Measurements from ENCODE around the gene AP3D1. TPM values are rescaled to one million over a fixed set of nuclear protein-coding genes. Genes with fewer than 3 reads are reported as not detected.

AP3D1 gene
- total and polyA plus RNA-seq, 7 donors, result 51.5 to 120 (median 81.3) TPM

DNA sequence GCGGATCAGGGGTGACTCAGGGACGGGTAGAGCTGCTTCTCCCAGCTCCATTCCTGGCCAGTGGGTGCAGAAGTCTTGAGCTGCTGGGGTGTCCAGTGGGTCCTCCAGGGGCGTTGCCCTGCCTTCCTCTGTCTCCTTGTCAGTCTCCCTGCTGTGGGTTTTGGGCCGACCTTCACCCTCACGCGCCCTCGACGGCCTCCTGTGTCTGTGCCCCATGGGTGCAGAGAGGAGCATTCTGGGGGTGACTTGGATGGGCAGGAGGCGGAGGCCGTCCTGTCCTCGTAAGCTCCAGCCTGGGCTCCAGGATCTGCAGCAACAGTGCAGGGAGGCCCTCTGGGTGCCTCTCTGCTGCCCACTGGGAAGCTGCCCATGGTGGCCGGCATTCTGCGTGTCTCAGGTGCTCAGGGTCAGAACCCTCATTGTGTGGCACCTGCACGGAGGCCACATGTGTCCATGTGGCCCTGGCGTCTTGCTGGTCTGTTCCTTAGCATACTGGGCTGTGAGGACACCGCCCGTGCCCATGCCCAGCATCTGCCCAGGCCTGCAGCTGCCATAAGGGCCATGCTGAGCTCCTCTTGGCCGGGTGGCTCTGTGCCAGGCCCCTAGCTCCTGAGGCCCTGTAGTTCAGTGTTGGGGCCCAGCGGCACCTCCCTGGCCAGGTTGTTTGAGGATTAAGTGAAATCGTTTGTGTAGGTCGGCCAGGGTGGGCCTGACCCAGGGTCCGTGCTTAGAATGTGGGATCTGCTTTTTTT is 29.7 kb upstream of the AP3D1 start:
- Histone ChIP-seq H3K27me3 (ENCODE audit: insufficient read depth in 3 of 3, low read length in 2 of 3) (no peaks in the 10 kb centered on the region), H3K9me3 (no peaks in the 10 kb centered on the region), H3K36me3 (ENCODE audit: insufficient read depth in 1 of 2, low read depth in 1 of 2) (peaks cover 0 to 14% of the 10 kb centered on the region in 2 donors), H3K4me3 (no peak overlapping the region), H3K4me1 (peaks cover 71% of the 10 kb centered on the region), H3K27ac (no peak overlapping the region)
- DNase-seq (no peak), ATAC-seq (no peak)
- TF ChIP-seq, protein P1, sequence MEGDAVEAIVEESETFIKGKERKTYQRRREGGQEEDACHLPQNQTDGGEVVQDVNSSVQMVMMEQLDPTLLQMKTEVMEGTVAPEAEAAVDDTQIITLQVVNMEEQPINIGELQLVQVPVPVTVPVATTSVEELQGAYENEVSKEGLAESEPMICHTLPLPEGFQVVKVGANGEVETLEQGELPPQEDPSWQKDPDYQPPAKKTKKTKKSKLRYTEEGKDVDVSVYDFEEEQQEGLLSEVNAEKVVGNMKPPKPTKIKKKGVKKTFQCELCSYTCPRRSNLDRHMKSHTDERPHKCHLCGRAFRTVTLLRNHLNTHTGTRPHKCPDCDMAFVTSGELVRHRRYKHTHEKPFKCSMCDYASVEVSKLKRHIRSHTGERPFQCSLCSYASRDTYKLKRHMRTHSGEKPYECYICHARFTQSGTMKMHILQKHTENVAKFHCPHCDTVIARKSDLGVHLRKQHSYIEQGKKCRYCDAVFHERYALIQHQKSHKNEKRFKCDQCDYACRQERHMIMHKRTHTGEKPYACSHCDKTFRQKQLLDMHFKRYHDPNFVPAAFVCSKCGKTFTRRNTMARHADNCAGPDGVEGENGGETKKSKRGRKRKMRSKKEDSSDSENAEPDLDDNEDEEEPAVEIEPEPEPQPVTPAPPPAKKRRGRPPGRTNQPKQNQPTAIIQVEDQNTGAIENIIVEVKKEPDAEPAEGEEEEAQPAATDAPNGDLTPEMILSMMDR (IDR thresholded peaks at IDR 0.05), result no peak
- intact Hi-C loops (cut with DNase I), result no loop called here
- 63 to 81% (median 66%) methylated on average over 21 to 22 of the region's 22 CpGs for WGBS, 3 donors

DNA sequence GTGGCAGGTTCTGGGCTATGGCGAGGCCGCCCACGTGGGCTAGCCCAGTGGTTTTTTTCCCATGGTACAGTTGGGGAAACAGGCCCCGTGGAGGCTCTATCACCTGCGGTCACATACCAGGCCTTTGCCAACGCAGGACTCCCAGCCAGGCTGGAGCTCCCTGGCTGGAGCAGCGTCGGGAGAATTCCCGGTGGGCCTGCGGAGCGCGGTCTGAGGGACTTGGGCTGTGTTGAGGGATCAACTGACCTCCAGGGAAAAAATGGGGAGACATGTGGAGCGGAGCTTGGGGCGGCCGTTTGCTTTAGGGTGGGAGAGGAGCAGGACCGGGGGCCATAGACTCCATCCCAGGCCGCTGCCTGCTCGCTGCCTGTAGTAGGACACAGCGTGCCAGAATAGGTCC is 28.7 kb upstream of the AP3D1 start:
- 68 to 72% (median 69%) methylated on average over 19 of the region's 19 CpGs for WGBS, 3 donors
- ATAC-seq (peak in 1 of 4 donors; percentile 40), DNase-seq (no peak)
- Histone ChIP-seq H3K27me3 (ENCODE audit: insufficient read depth in 3 of 3, low read length in 2 of 3) (no peaks in the 10 kb centered on the region), H3K9me3 (no peaks in the 10 kb centered on the region), H3K27ac (no peak overlapping the region), H3K36me3 (ENCODE audit: insufficient read depth in 1 of 2, low read depth in 1 of 2) (peaks cover 0 to 14% of the 10 kb centered on the region in 2 donors), H3K4me3 (no peak overlapping the region), H3K4me1 (peaks cover 69% of the 10 kb centered on the region)
- intact Hi-C loops (cut with DNase I), result no loop called here
- TF ChIP-seq, protein P1 (IDR thresholded peaks at IDR 0.05), result no peak

DNA sequence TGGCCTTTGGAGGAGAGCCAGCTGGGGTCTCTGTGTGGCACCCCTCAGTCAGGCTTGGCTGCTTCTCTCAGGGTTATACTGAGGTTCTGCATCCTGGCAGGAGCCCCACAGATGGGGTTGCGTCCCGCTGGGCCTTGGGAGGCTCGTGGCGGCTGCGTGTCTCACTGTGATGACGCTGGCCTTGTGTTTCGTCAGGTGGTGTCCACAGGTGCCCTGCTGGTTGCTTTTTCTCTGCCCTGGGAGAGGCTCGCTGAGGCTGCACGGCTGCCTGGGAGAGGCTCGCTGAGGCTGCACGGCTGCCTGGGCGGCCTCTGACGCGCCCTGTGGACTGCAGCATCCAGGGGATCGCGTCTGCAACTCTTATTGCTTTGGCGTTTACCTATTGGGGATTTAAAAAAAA is 27.7 kb upstream of the AP3D1 start:
- Histone ChIP-seq H3K4me3 (no peak overlapping the region), H3K27me3 (ENCODE audit: insufficient read depth in 3 of 3, low read length in 2 of 3) (no peaks in the 10 kb centered on the region), H3K36me3 (ENCODE audit: insufficient read depth in 1 of 2, low read depth in 1 of 2) (peaks cover 0 to 14% of the 10 kb centered on the region in 2 donors), H3K4me1 (peaks cover 59% of the 10 kb centered on the region), H3K27ac (no peak overlapping the region), H3K9me3 (no peaks in the 10 kb centered on the region)
- DNase-seq (no peak), ATAC-seq (no peak)
- 87 to 95% (median 92%) methylated on average over 17 of the region's 17 CpGs for WGBS, 3 donors
- intact Hi-C loops (cut with DNase I), result no loop called here
- TF ChIP-seq, protein P1 (IDR thresholded peaks at IDR 0.05), result no peak

DNA sequence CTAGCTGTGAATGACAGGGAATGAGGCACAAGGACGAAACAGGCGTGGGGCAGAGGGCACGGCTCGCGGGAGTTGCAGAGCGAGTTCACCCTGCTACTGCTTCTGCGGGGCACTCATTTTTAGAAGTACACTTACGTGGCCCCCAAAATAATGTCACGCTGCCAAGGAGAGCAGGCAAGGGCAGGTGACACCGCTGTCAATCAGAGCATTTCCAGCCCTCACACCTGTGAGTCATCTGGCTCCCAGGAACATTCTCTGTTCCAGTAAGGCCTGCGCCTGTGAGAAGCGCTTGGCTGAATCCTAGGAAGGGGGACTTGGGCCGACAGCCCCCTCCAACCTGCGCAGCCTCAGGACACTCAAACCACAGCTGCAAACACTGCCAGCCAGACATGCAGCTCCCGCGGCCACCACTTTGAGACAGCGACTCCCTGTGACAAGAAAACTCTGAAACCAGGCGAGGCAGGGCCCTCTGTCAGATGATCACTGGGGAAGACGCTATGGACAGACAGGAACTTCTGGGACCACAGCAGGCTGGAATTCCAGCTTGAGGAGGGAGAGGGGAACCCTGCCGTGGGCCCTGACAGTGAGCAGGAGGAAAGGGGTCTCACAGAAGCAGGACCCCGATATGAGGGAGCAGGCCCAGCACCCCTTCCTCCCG is 25.1 kb upstream of the AP3D1 start:
- peaks cover 0 to 7% of the 10 kb centered on the region in 2 donors for H3K36me3 ChIP-seq (ENCODE audit: insufficient read depth in 1 of 2, low read depth in 1 of 2)
- intact Hi-C loops (cut with DNase I), result no loop called here
- ATAC-seq (peak; percentile 95), DNase-seq (peak; percentile 65 to 88)
- TF ChIP-seq, protein P1 (IDR thresholded peaks at IDR 0.05), result no peak
- peak overlapping the region; percentile 16 for H3K4me3 ChIP-seq
- peaks cover 60% of the 10 kb centered on the region for H3K4me1 ChIP-seq
- 32 to 50% (median 40%) methylated on average over 21 to 22 of the region's 22 CpGs for WGBS, 3 donors
- H3K27ac ChIP-seq, result peak overlapping the region; percentile 91
- H3K27me3 ChIP-seq (ENCODE audit: insufficient read depth in 3 of 3, low read length in 2 of 3), result no peaks in the 10 kb centered on the region
- no peaks in the 10 kb centered on the region for H3K9me3 ChIP-seq
